HL-60 (cell line): Measurements from ENCODE around the gene TK2.

Source experiments
- DNase-seq, 2 experiments: peaks; one replicate each; pipeline ENCODE4 v3.0.0-alpha.2; 2010 to 2020; ENCODE audit warnings: low read depth in 1 of 2, low spot score in 1 of 2
- H3K27ac ChIP-seq: fragments of 250-450 bp; sonication (Bioruptor Pico); replicated peaks from 2 replicates; pipeline ENCODE4 v1.5.1; 2020; ENCODE audit warnings: mild to moderate bottlenecking, moderate library complexity
- H3K27me3 ChIP-seq: fragments of 250-450 bp; sonication (Bioruptor Pico); 2 replicates; pipeline ENCODE4 v1.5.1; 2021; ENCODE audit warnings: mild to moderate bottlenecking, moderate library complexity; ENCODE audit not compliant: insufficient read depth, poor library complexity, severe bottlenecking
- H3K4me3 ChIP-seq: replicated peaks from 2 replicates; pipeline ENCODE4 v1.5.1; 2011; ENCODE audit warnings: mild to moderate bottlenecking, control low read depth, low read length; ENCODE audit not compliant: insufficient read depth
- CTCF ChIP-seq: IDR thresholded peaks from one replicate; pipeline ENCODE4 v1.5.1; 2011; ENCODE audit warnings: low read length, control low read depth, inconsistent platforms; ENCODE audit not compliant: insufficient read depth
- GABPA ChIP-seq: IDR thresholded peaks from 2 replicates; pipeline ENCODE4 v1.6.1; 2012; ENCODE audit warnings: low read depth
- POLR2AphosphoS5 ChIP-seq: IDR thresholded peaks from 2 replicates; pipeline ENCODE4 v1.6.1; 2012; ENCODE audit warnings: low read depth
- REST ChIP-seq: IDR thresholded peaks from 2 replicates; pipeline ENCODE4 v1.6.1; 2012; ENCODE audit warnings: low read depth; ENCODE audit not compliant: insufficient replicate concordance
- SPI1 ChIP-seq: IDR thresholded peaks from 2 replicates; pipeline ENCODE4 v1.6.1; 2012; ENCODE audit warnings: low read depth, mild to moderate bottlenecking, borderline replicate concordance

The TK2 gene

GRCh38 chr16:66539623-66540469, 10.1 kb downstream of the TK2 start:
- no peak overlapping the region for H3K27ac ChIP-seq
- TF ChIP-seq POLR2AphosphoS5 (no peak), REST (no peak), GABPA (no peak), CTCF (no peak), SPI1 (no peak)
- DNase-seq = no peak
- H3K27me3 ChIP-seq = no peaks in the 10 kb centered on the region
- no peak overlapping the region for H3K4me3 ChIP-seq

GRCh38 chr16:66538910-66539309, 11.0 kb downstream of the TK2 start:
- TF ChIP-seq SPI1 (no peak), POLR2AphosphoS5 (no peak), GABPA (no peak), CTCF (no peak), REST (no peak)
- Histone ChIP-seq H3K27ac (no peak overlapping the region), H3K4me3 (no peak overlapping the region), H3K27me3 (no peaks in the 10 kb centered on the region)
- DNase-seq = no peak

- TF ChIP-seq SPI1 (no peak), POLR2AphosphoS5 (no peak), REST (no peak), GABPA (no peak), CTCF (no peak)
Observed at GRCh38 chr16:66537236-66537635, 12.7 kb downstream of the TK2 start.

More at GRCh38 chr16:66537236-66537635, 12.7 kb downstream of the TK2 start:
- Histone ChIP-seq H3K27me3 (no peaks in the 10 kb centered on the region), H3K4me3 (no peak overlapping the region), H3K27ac (no peak overlapping the region)
- DNase-seq = no peak
